PFSK-1 (cell line): Measurements from ENCODE around the gene LECT2.

ENCODE experiments used
- FOXP2 ChIP-seq: optimal IDR thresholded peaks from 2 replicates; pipeline ENCODE3; 2011; ENCODE audit warnings: borderline replicate concordance, control low read depth, inconsistent platforms; ENCODE audit not compliant: insufficient read depth; ENCODE audit errors: extremely low read length, extremely low read depth
- POLR2AphosphoS5 ChIP-seq: IDR thresholded peaks from 2 replicates; pipeline ENCODE4 v1.6.1; 2012; ENCODE audit warnings: low read depth, mild to moderate bottlenecking, control low read depth, low read length, moderate library complexity
- SIN3A ChIP-seq: IDR thresholded peaks from 2 replicates; pipeline ENCODE4 v1.6.1; 2012; ENCODE audit warnings: mild to moderate bottlenecking, low read length, moderate library complexity, borderline replicate concordance; ENCODE audit not compliant: insufficient read depth
- TAF1 ChIP-seq: IDR thresholded peaks from 2 replicates; pipeline ENCODE4 v1.6.1; 2012; ENCODE audit warnings: low read length, control low read depth, borderline replicate concordance; ENCODE audit not compliant: insufficient read depth
- TF ChIP-seq, protein P1 (sequence below), 2 experiments: IDR thresholded peaks; 2 replicates each; pipeline versions ENCODE4 v1.6.1 to v1.8.0; 2011 to 2012; ENCODE audit warnings: low read depth in 2 of 2, low read length in 2 of 2, control low read depth in 1 of 2, inconsistent platforms in 1 of 2, mild to moderate bottlenecking in 1 of 2, moderate library complexity in 1 of 2; ENCODE audit not compliant: insufficient read depth in 1 of 2

DNA sequence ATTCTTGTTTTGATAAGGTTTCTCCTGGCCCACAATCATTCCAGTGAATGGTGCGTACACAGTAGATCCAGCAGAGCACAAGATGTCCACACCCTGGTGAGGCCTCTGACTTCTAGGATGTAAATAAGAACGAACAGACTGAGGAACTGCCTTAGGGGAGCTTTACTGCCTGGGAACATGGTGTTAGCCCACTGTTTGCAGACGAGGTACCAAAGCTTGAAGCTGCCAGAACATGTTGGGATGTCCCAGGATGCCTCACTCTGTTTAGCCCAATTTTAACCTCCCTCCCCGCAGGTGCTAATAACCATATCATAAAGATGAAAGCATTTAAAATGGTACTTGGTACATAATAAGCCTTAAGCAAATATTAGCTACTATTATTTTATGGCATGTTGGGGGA is 3.5 kb downstream of the LECT2 start:
- no peak for TF ChIP-seq POLR2AphosphoS5
- TF ChIP-seq, protein P1, sequence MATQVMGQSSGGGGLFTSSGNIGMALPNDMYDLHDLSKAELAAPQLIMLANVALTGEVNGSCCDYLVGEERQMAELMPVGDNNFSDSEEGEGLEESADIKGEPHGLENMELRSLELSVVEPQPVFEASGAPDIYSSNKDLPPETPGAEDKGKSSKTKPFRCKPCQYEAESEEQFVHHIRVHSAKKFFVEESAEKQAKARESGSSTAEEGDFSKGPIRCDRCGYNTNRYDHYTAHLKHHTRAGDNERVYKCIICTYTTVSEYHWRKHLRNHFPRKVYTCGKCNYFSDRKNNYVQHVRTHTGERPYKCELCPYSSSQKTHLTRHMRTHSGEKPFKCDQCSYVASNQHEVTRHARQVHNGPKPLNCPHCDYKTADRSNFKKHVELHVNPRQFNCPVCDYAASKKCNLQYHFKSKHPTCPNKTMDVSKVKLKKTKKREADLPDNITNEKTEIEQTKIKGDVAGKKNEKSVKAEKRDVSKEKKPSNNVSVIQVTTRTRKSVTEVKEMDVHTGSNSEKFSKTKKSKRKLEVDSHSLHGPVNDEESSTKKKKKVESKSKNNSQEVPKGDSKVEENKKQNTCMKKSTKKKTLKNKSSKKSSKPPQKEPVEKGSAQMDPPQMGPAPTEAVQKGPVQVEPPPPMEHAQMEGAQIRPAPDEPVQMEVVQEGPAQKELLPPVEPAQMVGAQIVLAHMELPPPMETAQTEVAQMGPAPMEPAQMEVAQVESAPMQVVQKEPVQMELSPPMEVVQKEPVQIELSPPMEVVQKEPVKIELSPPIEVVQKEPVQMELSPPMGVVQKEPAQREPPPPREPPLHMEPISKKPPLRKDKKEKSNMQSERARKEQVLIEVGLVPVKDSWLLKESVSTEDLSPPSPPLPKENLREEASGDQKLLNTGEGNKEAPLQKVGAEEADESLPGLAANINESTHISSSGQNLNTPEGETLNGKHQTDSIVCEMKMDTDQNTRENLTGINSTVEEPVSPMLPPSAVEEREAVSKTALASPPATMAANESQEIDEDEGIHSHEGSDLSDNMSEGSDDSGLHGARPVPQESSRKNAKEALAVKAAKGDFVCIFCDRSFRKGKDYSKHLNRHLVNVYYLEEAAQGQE (IDR thresholded peaks at IDR 0.05; ENCODE audit: insufficient read depth in 1 of 2, low read depth in 2 of 2, low read length in 2 of 2), result no peak
- TF ChIP-seq TAF1, result no peak
- TF ChIP-seq FOXP2, result no peak
- no peak for TF ChIP-seq SIN3A
